Measurements from ENCODE around the gene PCDH9. TPM values are rescaled to one million over a fixed set of nuclear protein-coding genes. Genes with fewer than 3 reads are reported as not detected.

The PCDH9 gene
- total RNA-seq, 2 experiments from 2014 or later = 0.14 to 0.21 TPM

DNA sequence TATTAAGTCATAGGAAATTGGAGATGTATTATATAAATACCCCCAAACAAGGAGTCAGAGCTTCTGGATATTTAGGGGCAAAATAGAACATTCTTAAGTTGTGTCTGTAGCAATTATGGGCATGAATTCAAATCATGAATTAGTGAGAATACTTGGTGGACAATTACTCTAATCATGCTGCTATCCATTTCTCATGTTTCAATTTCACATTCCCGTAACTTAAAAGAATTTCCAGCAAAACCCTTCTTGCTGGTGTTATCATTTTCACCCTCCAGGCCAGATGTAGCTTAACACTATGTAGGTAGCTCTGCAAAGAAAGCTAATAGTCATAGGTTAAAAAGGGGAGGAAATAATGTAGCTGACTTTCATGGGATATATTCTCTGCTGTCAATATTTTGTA lies 136.1 kb downstream of the PCDH9 start:
- no peak overlapping the region for H3K27ac Mint-ChIP-seq
- no peaks in the 10 kb centered on the region for H3K4me1 Mint-ChIP-seq
- H3K9me3 Mint-ChIP-seq (ENCODE audit: low read depth) = no peaks in the 10 kb centered on the region
- no peak for ATAC-seq
- DNase-seq = no peak
- intact Hi-C loops (cut with DNase I, micrococcal nuclease) = no loop called here
- no peaks in the 10 kb centered on the region for H3K27me3 Mint-ChIP-seq
- no peak overlapping the region for H3K4me3 Mint-ChIP-seq
- no peaks in the 10 kb centered on the region for H3K36me3 Mint-ChIP-seq (ENCODE audit: low read depth)
- CTCF ChIA-PET = no interaction called here
- POLR2A ChIA-PET = no interaction called here

DNA sequence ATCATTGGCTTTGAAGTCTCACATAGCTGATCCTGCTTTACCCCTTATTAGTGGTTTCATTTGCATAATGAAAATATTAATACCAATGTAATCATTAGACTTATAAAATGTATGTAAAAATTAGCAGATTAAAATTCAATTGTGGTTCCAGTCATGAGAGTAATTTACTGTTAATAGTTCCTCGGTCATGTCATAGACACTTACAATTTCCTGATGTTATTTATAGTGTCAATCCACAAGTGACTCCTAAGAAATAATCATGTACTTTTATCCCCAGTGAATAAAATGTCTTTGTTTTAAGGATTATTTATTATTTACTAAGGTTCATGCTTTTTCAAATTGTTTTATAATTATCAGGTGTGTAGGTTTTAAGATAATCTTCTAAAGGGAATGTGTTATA lies 138.5 kb downstream of the PCDH9 start:
- H3K27me3 Mint-ChIP-seq = no peaks in the 10 kb centered on the region
- ChIA-PET CTCF (no interaction called here), POLR2A (no interaction called here)
- H3K4me3 Mint-ChIP-seq = no peak overlapping the region
- H3K9me3 Mint-ChIP-seq (ENCODE audit: low read depth) = no peaks in the 10 kb centered on the region
- H3K36me3 Mint-ChIP-seq (ENCODE audit: low read depth) = no peaks in the 10 kb centered on the region
- intact Hi-C loops (cut with DNase I, micrococcal nuclease) = no loop called here
- no peaks in the 10 kb centered on the region for H3K4me1 Mint-ChIP-seq
- DNase-seq = no peak
- ATAC-seq = no peak
- H3K27ac Mint-ChIP-seq = no peak overlapping the region

DNA sequence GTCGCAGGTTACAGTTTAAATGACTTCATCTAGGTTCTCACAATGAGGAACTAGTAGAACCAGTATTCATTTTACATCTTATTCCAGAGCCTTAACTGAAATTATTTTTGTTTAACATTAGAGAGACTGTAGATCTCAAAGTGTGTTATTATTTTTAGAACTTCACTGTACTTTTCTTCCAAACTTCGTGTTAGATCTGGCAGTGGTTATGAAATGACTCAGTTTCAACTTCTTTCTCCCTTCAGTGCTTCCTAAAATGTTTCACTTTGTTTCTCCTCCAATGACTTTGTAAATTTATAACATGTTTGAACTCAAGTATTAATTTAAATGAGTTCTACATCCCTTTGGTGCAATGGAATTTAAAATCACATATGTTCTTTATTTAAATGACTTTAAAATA lies 139.3 kb downstream of the PCDH9 start:
- Mint-ChIP-seq H3K4me1 (no peaks in the 10 kb centered on the region), H3K9me3 (ENCODE audit: low read depth) (no peaks in the 10 kb centered on the region), H3K4me3 (no peak overlapping the region), H3K36me3 (ENCODE audit: low read depth) (no peaks in the 10 kb centered on the region), H3K27ac (no peak overlapping the region), H3K27me3 (no peaks in the 10 kb centered on the region)
- ATAC-seq (no peak), DNase-seq (no peak)
- intact Hi-C loops (cut with DNase I, micrococcal nuclease) = no loop called here
- POLR2A ChIA-PET = no interaction called here
- CTCF ChIA-PET = no interaction called here

DNA sequence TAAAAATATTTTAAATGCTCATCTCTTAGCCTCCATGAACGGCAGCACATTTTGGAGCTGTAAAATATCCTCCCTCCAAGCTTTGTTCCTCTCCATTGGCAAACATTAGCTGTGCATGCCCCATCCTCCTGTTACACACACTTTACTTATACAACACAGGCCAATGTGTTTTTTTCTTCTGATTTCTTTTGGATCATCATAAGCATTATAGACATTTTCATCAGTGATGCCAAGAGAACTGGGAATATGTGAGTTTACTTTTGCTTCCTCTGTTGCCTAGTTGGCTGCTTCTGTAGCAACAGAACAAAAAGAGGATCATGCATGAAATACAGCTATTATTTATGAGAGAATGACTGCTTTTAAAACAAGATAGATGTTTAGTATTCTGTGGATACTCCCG lies 142.6 kb downstream of the PCDH9 start:
- Mint-ChIP-seq H3K4me3 (no peak overlapping the region), H3K27ac (no peak overlapping the region), H3K27me3 (no peaks in the 10 kb centered on the region), H3K4me1 (no peaks in the 10 kb centered on the region), H3K9me3 (ENCODE audit: low read depth) (no peaks in the 10 kb centered on the region), H3K36me3 (ENCODE audit: low read depth) (no peaks in the 10 kb centered on the region)
- CTCF ChIA-PET = no interaction called here
- ATAC-seq (no peak), DNase-seq (no peak)
- intact Hi-C loops (cut with DNase I, micrococcal nuclease) = no loop called here
- POLR2A ChIA-PET = no interaction called here

DNA sequence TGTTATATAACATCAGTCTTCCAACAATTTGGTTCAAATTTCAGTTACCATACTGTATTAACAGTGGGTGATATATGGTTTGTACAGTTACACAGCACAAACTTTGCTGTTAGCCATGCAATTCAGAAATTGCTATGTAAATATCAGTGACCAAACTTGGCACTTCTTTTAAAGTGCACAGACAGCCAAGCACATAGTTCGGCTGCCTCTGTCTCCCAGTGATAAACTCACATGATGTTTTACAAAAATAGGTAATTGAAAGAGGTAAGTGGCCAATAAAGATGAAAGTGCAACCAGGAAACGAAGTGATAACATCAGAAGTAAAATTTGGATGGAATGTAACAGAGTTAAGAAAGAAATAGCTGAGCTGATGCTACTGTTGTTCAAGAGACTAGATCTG lies 143.9 kb downstream of the PCDH9 start:
- intact Hi-C loops (cut with DNase I, micrococcal nuclease) = no loop called here
- POLR2A ChIA-PET = no interaction called here
- ATAC-seq (no peak), DNase-seq (no peak)
- no peaks in the 10 kb centered on the region for H3K27me3 Mint-ChIP-seq
- H3K9me3 Mint-ChIP-seq (ENCODE audit: low read depth) = no peaks in the 10 kb centered on the region
- H3K27ac Mint-ChIP-seq = no peak overlapping the region
- no peak overlapping the region for H3K4me3 Mint-ChIP-seq
- CTCF ChIA-PET = no interaction called here
- H3K36me3 Mint-ChIP-seq (ENCODE audit: low read depth) = no peaks in the 10 kb centered on the region
- no peaks in the 10 kb centered on the region for H3K4me1 Mint-ChIP-seq

DNA sequence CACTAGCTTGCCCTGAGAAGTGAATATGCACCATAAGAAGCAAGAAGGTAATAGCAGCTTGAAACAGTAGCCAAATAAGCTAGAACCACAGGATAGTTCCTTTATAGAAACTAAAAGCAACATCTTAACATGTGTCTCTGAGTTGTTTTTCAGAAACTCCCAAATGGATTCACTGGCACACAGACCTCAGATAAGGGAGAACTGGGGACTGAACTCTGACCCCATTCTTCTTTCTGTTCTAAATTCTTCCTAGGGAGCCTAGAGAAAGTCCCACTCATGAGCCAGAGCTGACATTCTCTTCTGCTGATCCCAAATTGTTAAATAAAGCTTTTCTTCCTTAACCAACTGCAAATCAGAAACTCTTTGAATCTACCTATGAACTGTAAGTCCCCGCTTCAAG lies 146.1 kb downstream of the PCDH9 start:
- DNase-seq = no peak
- no peak overlapping the region for H3K4me3 Mint-ChIP-seq
- POLR2A ChIA-PET = no interaction called here
- ATAC-seq = no peak
- H3K27me3 Mint-ChIP-seq = no peaks in the 10 kb centered on the region
- no peaks in the 10 kb centered on the region for H3K4me1 Mint-ChIP-seq
- CTCF ChIA-PET = no interaction called here
- H3K36me3 Mint-ChIP-seq (ENCODE audit: low read depth) = no peaks in the 10 kb centered on the region
- no peaks in the 10 kb centered on the region for H3K9me3 Mint-ChIP-seq (ENCODE audit: low read depth)
- no peak overlapping the region for H3K27ac Mint-ChIP-seq
- intact Hi-C loops (cut with DNase I, micrococcal nuclease) = no loop called here

DNA sequence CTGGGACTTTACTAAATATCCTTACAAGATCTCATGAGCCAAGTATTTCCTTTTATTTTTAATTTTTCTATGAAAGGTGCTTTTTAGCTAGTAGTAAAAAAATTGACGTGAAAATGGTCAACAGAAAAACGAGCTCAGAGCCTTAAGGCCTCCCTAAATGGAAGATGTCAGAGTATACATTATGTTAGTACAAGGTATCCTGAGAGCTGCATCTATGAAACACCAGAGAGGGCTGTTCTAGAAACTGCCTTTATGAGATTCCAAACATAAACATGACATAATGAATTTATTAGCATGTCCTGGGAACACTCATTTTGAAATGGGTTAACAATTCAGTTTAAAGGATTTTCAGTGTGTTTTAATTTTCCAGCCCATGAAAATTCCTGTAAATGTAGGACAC lies 146.6 kb downstream of the PCDH9 start:
- no peak overlapping the region for H3K4me3 Mint-ChIP-seq
- H3K27me3 Mint-ChIP-seq = no peaks in the 10 kb centered on the region
- H3K27ac Mint-ChIP-seq = no peak overlapping the region
- ChIA-PET POLR2A (no interaction called here), CTCF (no interaction called here)
- no peaks in the 10 kb centered on the region for H3K9me3 Mint-ChIP-seq (ENCODE audit: low read depth)
- DNase-seq (no peak), ATAC-seq (no peak)
- no peaks in the 10 kb centered on the region for H3K36me3 Mint-ChIP-seq (ENCODE audit: low read depth)
- intact Hi-C loops (cut with DNase I, micrococcal nuclease) = no loop called here
- H3K4me1 Mint-ChIP-seq = no peaks in the 10 kb centered on the region

DNA sequence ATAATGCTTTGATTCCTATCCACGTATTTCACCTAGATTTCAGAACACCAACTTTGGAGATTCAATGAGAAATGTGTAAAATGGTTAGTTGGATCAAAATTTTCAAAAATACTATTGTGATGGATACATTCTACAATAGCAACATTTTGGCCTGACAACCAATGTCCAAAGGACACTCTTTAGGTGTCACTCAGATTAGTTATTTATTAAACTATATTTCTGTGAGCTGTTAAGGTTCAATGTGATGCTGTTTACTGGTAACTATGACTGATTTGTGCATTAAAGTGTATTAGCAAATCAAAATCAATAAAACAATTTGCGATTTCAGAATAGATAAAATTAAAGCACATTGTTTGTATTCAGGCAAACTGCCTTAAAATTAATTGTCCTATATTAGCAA lies 149.8 kb downstream of the PCDH9 start:
- Mint-ChIP-seq H3K36me3 (ENCODE audit: low read depth) (no peaks in the 10 kb centered on the region), H3K27me3 (no peaks in the 10 kb centered on the region), H3K27ac (no peak overlapping the region), H3K4me1 (no peaks in the 10 kb centered on the region), H3K4me3 (no peak overlapping the region), H3K9me3 (ENCODE audit: low read depth) (no peaks in the 10 kb centered on the region)
- intact Hi-C loops (cut with DNase I, micrococcal nuclease) = no loop called here
- CTCF ChIA-PET = no interaction called here
- ATAC-seq (no peak), DNase-seq (no peak)
- POLR2A ChIA-PET = no interaction called here

DNA sequence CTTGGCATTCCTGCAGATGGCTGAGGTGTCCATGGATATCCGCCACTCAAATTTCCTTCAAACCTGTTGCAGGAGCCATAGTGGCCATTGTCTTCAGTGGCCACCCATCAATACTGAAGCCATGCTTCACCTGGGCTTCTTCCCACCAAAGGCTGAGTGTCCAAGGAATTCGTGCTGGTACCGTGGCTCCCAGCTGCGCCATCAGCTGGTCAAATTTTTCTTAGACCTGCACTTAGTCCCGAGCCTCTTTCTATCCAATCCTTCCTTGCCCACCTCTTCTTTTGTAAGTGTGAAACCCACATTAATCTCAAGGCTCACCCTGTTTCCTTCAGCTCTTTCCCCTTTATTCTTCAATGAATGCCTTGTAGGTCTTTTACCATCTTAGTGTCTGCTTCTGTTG lies 152.1 kb downstream of the PCDH9 start:
- ChIA-PET POLR2A (no interaction called here), CTCF (no interaction called here)
- DNase-seq (no peak), ATAC-seq (no peak)
- Mint-ChIP-seq H3K36me3 (ENCODE audit: low read depth) (no peaks in the 10 kb centered on the region), H3K9me3 (ENCODE audit: low read depth) (no peaks in the 10 kb centered on the region), H3K4me1 (no peaks in the 10 kb centered on the region), H3K4me3 (no peak overlapping the region), H3K27ac (no peak overlapping the region), H3K27me3 (no peaks in the 10 kb centered on the region)
- intact Hi-C loops (cut with DNase I, micrococcal nuclease) = no loop called here

DNA sequence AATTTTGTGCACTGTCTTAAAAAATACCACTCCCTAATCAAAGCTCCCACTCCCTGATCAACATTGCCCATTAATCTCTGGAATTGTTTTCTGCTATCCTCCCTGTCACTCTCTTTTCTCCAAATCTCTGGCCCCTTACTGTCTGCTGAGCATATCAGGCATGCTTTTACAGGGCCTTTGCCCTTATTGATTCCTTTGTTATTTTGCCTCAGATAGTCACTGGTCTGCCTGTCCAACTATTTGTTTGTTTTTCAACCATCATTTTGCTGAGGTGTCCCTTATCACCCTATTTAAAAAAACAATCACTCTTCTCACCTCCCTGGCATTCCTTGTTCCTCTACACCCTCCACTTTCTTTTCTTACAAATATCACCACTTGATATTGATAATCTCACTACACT lies 153.0 kb downstream of the PCDH9 start:
- POLR2A ChIA-PET = no interaction called here
- no peak overlapping the region for H3K4me3 Mint-ChIP-seq
- H3K27me3 Mint-ChIP-seq = no peaks in the 10 kb centered on the region
- CTCF ChIA-PET = no interaction called here
- ATAC-seq (no peak), DNase-seq (no peak)
- H3K9me3 Mint-ChIP-seq (ENCODE audit: low read depth) = no peaks in the 10 kb centered on the region
- H3K36me3 Mint-ChIP-seq (ENCODE audit: low read depth) = no peaks in the 10 kb centered on the region
- intact Hi-C loops (cut with DNase I, micrococcal nuclease) = no loop called here
- H3K4me1 Mint-ChIP-seq = no peaks in the 10 kb centered on the region
- no peak overlapping the region for H3K27ac Mint-ChIP-seq

DNA sequence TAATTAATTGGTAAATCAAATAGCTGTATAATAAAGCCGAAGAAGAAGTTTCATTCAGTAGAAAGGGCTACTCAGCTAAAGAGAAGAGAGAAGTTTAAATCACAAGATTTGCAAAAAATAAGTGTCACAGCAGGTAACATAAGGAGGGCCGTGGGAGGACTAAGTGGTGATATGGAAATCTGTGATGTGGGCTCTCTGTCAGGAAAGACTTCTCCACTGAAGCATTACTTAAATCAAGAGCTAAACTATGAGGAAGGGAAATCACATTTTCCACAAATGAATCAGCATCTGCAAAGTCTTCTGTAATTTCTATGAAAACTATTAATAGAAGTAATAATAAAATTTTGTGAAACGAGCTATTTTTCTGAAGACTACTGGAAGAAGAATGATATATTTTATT lies 153.8 kb downstream of the PCDH9 start:
- Mint-ChIP-seq H3K27ac (no peak overlapping the region), H3K27me3 (no peaks in the 10 kb centered on the region), H3K4me1 (no peaks in the 10 kb centered on the region), H3K4me3 (no peak overlapping the region), H3K9me3 (ENCODE audit: low read depth) (no peaks in the 10 kb centered on the region), H3K36me3 (ENCODE audit: low read depth) (no peaks in the 10 kb centered on the region)
- DNase-seq = no peak
- CTCF ChIA-PET = no interaction called here
- intact Hi-C loops (cut with DNase I, micrococcal nuclease) = no loop called here
- POLR2A ChIA-PET = no interaction called here
- no peak for ATAC-seq

DNA sequence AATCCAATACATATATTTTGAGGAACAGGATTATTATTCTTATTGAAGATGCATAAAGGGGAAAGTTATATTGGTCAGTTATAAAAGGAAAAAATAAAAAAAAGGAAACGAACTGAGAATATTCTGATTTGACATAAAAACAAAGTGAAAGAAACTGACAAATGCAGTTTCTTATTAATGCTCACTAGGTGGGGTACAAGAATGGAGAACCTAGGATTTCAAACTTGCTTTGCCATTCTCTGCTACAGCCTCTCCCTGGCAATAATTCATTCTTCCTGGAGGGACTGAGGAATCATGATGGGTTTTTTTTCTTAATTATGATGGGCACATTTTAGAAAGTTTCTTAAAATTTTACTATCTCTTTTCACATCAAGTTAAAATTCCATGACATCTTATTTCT lies 154.9 kb downstream of the PCDH9 start:
- intact Hi-C loops (cut with DNase I, micrococcal nuclease) = no loop called here
- ChIA-PET CTCF (no interaction called here), POLR2A (no interaction called here)
- DNase-seq (no peak), ATAC-seq (no peak)
- H3K4me3 Mint-ChIP-seq = no peak overlapping the region
- no peaks in the 10 kb centered on the region for H3K4me1 Mint-ChIP-seq
- no peaks in the 10 kb centered on the region for H3K36me3 Mint-ChIP-seq (ENCODE audit: low read depth)
- no peak overlapping the region for H3K27ac Mint-ChIP-seq
- no peaks in the 10 kb centered on the region for H3K9me3 Mint-ChIP-seq (ENCODE audit: low read depth)
- no peaks in the 10 kb centered on the region for H3K27me3 Mint-ChIP-seq

DNA sequence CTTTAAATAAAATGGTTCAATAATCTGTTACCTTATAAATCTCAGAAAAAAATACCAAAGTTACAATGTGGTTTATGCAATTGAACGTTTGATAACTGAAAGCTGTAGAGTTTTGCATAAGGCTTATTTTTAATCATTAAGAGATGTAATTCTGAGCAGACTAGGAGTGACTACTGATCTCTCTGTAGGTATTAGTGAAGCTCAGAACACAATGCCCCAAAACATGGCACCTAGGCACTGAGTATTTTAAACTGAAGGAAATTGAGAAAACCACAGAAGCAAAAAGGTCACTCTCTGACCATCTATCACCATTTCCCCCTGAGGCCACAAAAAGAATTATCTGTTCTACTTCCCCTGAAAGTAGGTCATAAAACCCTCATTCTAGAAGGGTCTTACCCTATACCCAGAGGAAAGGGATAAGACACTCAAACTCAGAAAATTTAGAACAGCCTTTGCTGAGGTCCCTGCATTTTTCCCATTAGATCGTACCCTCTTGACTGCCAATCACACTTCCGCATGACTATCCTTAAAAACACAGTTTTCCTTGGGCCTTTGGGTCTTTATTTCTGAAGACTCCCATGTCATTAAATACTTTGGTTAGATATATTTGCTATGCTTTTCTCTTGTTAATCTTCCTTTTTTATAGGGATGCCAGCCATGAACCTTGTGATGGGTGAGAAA lies 158.1 kb downstream of the PCDH9 start:
- Mint-ChIP-seq H3K27ac (no peak overlapping the region), H3K27me3 (no peaks in the 10 kb centered on the region), H3K4me1 (no peaks in the 10 kb centered on the region), H3K9me3 (ENCODE audit: low read depth) (no peaks in the 10 kb centered on the region), H3K4me3 (no peak overlapping the region), H3K36me3 (ENCODE audit: low read depth) (no peaks in the 10 kb centered on the region)
- POLR2A ChIA-PET = no interaction called here
- ATAC-seq (no peak), DNase-seq (no peak)
- CTCF ChIA-PET = no interaction called here
- intact Hi-C loops (cut with DNase I, micrococcal nuclease) = no loop called here
